ENCODE data around the gene RTN1. TPM values are rescaled to one million over a fixed set of nuclear protein-coding genes. Genes with fewer than 3 reads are reported as not detected.

Gene RTN1
- total and polyA plus RNA-seq, 9 of the 15 experiments (the other 6 are each of a cell fraction or from before 2014, with no cell fraction given): 0.03 to 0.09 TPM; not detected in 7

DNA sequence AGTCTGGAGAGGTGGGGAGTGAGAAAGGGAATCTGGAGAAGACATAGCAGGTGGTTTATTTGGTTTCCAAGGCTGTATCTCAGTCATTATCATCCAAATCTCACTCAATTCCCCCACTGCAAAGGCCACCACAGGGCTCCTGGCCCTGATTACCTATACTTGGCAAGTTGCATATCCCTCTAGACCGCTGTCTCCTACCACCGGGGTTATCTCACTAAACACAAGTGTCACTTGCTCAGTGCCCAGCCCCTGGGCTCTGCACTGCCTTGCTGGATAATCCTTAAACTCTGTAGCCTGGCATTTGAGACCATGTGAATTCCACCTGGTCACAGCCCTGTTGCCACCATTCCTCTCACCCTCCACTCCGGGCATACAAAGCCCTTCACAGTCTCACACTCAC, 119.0 kb downstream of the RTN1 start (continued):
- TF ChIP-seq FIP1L1 (IDR thresholded peaks at IDR 0.05; ENCODE audit: low read depth, low read length, poor library complexity, severe bottlenecking): no peak
- TF ChIP-seq, protein P1, sequence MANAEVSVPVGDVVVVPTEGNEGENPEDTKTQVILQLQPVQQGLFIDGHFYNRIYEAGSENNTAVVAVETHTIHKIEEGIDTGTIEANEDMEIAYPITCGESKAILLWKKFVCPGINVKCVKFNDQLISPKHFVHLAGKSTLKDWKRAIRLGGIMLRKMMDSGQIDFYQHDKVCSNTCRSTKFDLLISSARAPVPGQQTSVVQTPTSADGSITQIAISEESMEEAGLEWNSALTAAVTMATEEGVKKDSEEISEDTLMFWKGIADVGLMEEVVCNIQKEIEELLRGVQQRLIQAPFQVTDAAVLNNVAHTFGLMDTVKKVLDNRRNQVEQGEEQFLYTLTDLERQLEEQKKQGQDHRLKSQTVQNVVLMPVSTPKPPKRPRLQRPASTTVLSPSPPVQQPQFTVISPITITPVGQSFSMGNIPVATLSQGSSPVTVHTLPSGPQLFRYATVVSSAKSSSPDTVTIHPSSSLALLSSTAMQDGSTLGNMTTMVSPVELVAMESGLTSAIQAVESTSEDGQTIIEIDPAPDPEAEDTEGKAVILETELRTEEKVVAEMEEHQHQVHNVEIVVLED (CRISPR knock-in tag; IDR thresholded peaks at IDR 0.05): no peak
- no peak for TF ChIP-seq ZNF77 (CRISPR knock-in tag; IDR thresholded peaks at IDR 0.05)
- TF ChIP-seq KAT2B (IDR thresholded peaks at IDR 0.05; ENCODE audit: low read depth, low read length): no peak
- no peak for TF ChIP-seq ZEB2 (IDR thresholded peaks at IDR 0.05)
- no peak for TF ChIP-seq NR2C1 (IDR thresholded peaks at IDR 0.05)
- no peak for TF ChIP-seq NR2C1 (tag; IDR thresholded peaks at IDR 0.05)
- TF ChIP-seq HDAC2 (IDR thresholded peaks at IDR 0.05): no peak

DNA sequence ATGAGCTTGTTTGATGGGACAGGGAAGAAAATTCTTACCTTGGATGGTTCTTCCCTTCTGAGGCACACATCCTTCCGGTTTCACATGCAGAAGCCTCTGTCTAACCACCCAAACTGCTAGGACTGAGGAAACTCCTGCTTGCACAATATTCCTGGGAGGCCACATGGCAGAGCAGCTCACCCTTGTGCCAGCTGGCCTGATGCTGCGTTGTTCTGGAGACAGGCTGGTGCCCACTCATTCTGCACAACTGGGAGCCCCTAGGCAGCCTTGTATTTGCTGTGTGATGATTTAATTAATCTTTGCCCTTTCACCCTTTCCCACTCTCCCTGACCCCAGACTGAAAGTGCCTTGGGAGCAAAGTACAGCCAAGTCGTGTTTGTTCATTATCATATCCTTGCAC, 130.8 kb downstream of the RTN1 start:
- no peaks in the 10 kb centered on the region for H4K20me1 ChIP-seq (replicated peaks; ENCODE audit: control insufficient read depth, insufficient read depth, low read length)
- 0% methylated on average over 3 of the region's 3 CpGs for WGBS (ENCODE audit: insufficient coverage, low coverage, missing lambda C conversion rate)
- no peak overlapping the region for H3K4me3 ChIP-seq
- no peaks in the 10 kb centered on the region for H3K4me1 ChIP-seq (replicated peaks in 1 of 2; ENCODE audit: control insufficient read depth in 2 of 2, insufficient read depth in 2 of 2, low read length in 2 of 2)
- in situ Hi-C loops (cut with MboI) (no loop called here), intact Hi-C loops (cut with micrococcal nuclease) (no loop called here)
- ChIA-PET CTCF (ENCODE audit: low intra/inter-chr PET ratio) (no interaction called here), POLR2A (interaction anchor here (0.8 kb wide), 1 partner anchor 8 kb away, joined by 3 read pairs; no protein-coding TSS in a partner anchor)
- no peaks in the 10 kb centered on the region for H3K27me3 ChIP-seq (ENCODE audit: control insufficient read depth in 2 of 2, insufficient read depth in 2 of 2, low read length in 2 of 2)
- H3K9me3 ChIP-seq (replicated peaks; ENCODE audit: control insufficient read depth, insufficient read depth, low read depth, low read length): no peaks in the 10 kb centered on the region
- H3K79me2 ChIP-seq (ENCODE audit: control insufficient read depth, insufficient read depth, low read length): no peaks in the 10 kb centered on the region
- H3K9ac ChIP-seq (ENCODE audit: insufficient read depth in 1 of 2, low read depth in 2 of 2, low read length in 2 of 2): no peak overlapping the region
- no TSS peak for BruUV-seq (replicated peaks)
- H3K36me3 ChIP-seq (ENCODE audit: control insufficient read depth, insufficient read depth, low read length): no peaks in the 10 kb centered on the region
- no peak overlapping the region for H2AFZ ChIP-seq (ENCODE audit: low read depth, low read length)
- DNase-seq (ENCODE audit: extremely low read depth in 1 of 4, low spot score in 3 of 4) (no peak), FAIRE-seq (no peak), ATAC-seq (no peak)
- no peak overlapping the region for H3K4me2 ChIP-seq (ENCODE audit: insufficient read depth, low read length)
- no peaks in the 10 kb centered on the region for H3K9me1 ChIP-seq (ENCODE audit: control insufficient read depth, insufficient read depth, low read length)
- H3K27ac ChIP-seq (ENCODE audit: extremely low read depth, low read depth, low read length): no peak overlapping the region
- TF ChIP-seq, protein P2, sequence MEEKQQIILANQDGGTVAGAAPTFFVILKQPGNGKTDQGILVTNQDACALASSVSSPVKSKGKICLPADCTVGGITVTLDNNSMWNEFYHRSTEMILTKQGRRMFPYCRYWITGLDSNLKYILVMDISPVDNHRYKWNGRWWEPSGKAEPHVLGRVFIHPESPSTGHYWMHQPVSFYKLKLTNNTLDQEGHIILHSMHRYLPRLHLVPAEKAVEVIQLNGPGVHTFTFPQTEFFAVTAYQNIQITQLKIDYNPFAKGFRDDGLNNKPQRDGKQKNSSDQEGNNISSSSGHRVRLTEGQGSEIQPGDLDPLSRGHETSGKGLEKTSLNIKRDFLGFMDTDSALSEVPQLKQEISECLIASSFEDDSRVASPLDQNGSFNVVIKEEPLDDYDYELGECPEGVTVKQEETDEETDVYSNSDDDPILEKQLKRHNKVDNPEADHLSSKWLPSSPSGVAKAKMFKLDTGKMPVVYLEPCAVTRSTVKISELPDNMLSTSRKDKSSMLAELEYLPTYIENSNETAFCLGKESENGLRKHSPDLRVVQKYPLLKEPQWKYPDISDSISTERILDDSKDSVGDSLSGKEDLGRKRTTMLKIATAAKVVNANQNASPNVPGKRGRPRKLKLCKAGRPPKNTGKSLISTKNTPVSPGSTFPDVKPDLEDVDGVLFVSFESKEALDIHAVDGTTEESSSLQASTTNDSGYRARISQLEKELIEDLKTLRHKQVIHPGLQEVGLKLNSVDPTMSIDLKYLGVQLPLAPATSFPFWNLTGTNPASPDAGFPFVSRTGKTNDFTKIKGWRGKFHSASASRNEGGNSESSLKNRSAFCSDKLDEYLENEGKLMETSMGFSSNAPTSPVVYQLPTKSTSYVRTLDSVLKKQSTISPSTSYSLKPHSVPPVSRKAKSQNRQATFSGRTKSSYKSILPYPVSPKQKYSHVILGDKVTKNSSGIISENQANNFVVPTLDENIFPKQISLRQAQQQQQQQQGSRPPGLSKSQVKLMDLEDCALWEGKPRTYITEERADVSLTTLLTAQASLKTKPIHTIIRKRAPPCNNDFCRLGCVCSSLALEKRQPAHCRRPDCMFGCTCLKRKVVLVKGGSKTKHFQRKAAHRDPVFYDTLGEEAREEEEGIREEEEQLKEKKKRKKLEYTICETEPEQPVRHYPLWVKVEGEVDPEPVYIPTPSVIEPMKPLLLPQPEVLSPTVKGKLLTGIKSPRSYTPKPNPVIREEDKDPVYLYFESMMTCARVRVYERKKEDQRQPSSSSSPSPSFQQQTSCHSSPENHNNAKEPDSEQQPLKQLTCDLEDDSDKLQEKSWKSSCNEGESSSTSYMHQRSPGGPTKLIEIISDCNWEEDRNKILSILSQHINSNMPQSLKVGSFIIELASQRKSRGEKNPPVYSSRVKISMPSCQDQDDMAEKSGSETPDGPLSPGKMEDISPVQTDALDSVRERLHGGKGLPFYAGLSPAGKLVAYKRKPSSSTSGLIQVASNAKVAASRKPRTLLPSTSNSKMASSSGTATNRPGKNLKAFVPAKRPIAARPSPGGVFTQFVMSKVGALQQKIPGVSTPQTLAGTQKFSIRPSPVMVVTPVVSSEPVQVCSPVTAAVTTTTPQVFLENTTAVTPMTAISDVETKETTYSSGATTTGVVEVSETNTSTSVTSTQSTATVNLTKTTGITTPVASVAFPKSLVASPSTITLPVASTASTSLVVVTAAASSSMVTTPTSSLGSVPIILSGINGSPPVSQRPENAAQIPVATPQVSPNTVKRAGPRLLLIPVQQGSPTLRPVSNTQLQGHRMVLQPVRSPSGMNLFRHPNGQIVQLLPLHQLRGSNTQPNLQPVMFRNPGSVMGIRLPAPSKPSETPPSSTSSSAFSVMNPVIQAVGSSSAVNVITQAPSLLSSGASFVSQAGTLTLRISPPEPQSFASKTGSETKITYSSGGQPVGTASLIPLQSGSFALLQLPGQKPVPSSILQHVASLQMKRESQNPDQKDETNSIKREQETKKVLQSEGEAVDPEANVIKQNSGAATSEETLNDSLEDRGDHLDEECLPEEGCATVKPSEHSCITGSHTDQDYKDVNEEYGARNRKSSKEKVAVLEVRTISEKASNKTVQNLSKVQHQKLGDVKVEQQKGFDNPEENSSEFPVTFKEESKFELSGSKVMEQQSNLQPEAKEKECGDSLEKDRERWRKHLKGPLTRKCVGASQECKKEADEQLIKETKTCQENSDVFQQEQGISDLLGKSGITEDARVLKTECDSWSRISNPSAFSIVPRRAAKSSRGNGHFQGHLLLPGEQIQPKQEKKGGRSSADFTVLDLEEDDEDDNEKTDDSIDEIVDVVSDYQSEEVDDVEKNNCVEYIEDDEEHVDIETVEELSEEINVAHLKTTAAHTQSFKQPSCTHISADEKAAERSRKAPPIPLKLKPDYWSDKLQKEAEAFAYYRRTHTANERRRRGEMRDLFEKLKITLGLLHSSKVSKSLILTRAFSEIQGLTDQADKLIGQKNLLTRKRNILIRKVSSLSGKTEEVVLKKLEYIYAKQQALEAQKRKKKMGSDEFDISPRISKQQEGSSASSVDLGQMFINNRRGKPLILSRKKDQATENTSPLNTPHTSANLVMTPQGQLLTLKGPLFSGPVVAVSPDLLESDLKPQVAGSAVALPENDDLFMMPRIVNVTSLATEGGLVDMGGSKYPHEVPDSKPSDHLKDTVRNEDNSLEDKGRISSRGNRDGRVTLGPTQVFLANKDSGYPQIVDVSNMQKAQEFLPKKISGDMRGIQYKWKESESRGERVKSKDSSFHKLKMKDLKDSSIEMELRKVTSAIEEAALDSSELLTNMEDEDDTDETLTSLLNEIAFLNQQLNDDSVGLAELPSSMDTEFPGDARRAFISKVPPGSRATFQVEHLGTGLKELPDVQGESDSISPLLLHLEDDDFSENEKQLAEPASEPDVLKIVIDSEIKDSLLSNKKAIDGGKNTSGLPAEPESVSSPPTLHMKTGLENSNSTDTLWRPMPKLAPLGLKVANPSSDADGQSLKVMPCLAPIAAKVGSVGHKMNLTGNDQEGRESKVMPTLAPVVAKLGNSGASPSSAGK (IDR thresholded peaks at IDR 0.05): no peak
- no peak for TF ChIP-seq SMARCC2 (IDR thresholded peaks at IDR 0.05; ENCODE audit: low read depth)

Data from K562 (cell line).